NCI-H1417 treated with DMSO at 0.1 percent for 48 hours (cell line): ENCODE data around the gene KIF21A.

Experiments used
- DNase-seq: peaks from one replicate; lab custom pipeline; 2025; lab: John Stamatoyannopoulos, UW

KIF21A gene

GRCh38 chr12:39386335-39386734, 56.6 kb downstream of the KIF21A start:
- DNase-seq, result no peak

GRCh38 chr12:39383114-39383513, 59.8 kb downstream of the KIF21A start:
- no peak for DNase-seq

- DNase-seq, result no peak
Observed at GRCh38 chr12:39380090-39380489, 62.8 kb downstream of the KIF21A start.

GRCh38 chr12:39378341-39378740, 64.6 kb downstream of the KIF21A start:
- DNase-seq, result no peak

GRCh38 chr12:39375206-39375808, 67.6 kb downstream of the KIF21A start:
- DNase-seq, result no peak

- DNase-seq, result no peak
Observed at GRCh38 chr12:39372929-39373328, 70.0 kb downstream of the KIF21A start.

GRCh38 chr12:39372204-39372925, 70.6 kb downstream of the KIF21A start:
- DNase-seq, result no peak

GRCh38 chr12:39369756-39370155, 73.2 kb downstream of the KIF21A start:
- no peak for DNase-seq

- DNase-seq, result no peak
Observed at GRCh38 chr12:39368891-39369290, 74.0 kb downstream of the KIF21A start.

- no peak for DNase-seq
Observed at GRCh38 chr12:39368096-39368495, 74.8 kb downstream of the KIF21A start.

- DNase-seq, result no peak
Observed at GRCh38 chr12:39367494-39367893, 75.4 kb downstream of the KIF21A start.

GRCh38 chr12:39365364-39366001, 77.4 kb downstream of the KIF21A start:
- no peak for DNase-seq

GRCh38 chr12:39364196-39364595, 78.7 kb downstream of the KIF21A start:
- no peak for DNase-seq

- no peak for DNase-seq
Observed at GRCh38 chr12:39359645-39360044, 83.3 kb downstream of the KIF21A start.

GRCh38 chr12:39357041-39357440, 85.9 kb downstream of the KIF21A start:
- DNase-seq, result no peak

GRCh38 chr12:39355841-39356240, 87.1 kb downstream of the KIF21A start:
- DNase-seq, result no peak

- no peak for DNase-seq
Observed at GRCh38 chr12:39354955-39355354, 88.0 kb downstream of the KIF21A start.

- no peak for DNase-seq
Observed at GRCh38 chr12:39352471-39353017, 90.4 kb downstream of the KIF21A start.

GRCh38 chr12:39351153-39351552, 91.8 kb downstream of the KIF21A start:
- no peak for DNase-seq

GRCh38 chr12:39348941-39349626, 93.8 kb downstream of the KIF21A start:
- no peak for DNase-seq

- no peak for DNase-seq
Observed at GRCh38 chr12:39348523-39348922, 94.4 kb downstream of the KIF21A start.

GRCh38 chr12:39344926-39345325, 98.0 kb downstream of the KIF21A start:
- no peak for DNase-seq
